Measurements from ENCODE around the gene KRT39. TPM values are rescaled to one million over a fixed set of nuclear protein-coding genes. Genes with fewer than 3 reads are reported as not detected.
"Not testable (repeated sequence)": the region's sequence is repeated elsewhere in the genome, so short reads cannot be mapped to it uniquely, and the experiment has no call there.

KRT39 gene
- total RNA-seq, 1 experiment from 2014 or later = not detected

DNA sequence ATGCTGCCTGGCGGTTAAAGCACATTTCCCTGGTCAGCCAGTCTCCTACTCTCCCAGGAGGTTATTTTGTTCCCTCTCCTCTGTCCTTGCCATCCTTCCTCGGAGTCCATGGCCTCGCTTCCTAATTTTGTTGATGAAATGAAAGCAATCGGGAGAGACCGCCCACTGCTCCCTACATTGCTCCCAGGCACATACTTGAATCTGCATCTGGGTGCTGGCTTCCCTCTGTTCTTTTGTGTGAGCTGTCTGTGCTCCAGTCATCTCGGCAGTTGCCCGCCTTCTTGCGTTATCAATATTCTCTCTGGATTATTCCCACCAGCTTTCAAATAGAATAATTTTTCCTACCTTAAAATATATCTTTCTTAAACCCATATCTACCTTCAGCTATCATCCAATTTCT lies 40.4 kb downstream of the KRT39 start:
- no peaks in the 10 kb centered on the region for H3K9me3 ChIP-seq
- DNase-seq = no peak
- peaks cover 2% of the 10 kb centered on the region; the same call in 1 of the 2 replicates for H3K36me3 ChIP-seq
- H3K4me3 ChIP-seq = no peak overlapping the region
- no peaks in the 10 kb centered on the region for H3K27me3 ChIP-seq

DNA sequence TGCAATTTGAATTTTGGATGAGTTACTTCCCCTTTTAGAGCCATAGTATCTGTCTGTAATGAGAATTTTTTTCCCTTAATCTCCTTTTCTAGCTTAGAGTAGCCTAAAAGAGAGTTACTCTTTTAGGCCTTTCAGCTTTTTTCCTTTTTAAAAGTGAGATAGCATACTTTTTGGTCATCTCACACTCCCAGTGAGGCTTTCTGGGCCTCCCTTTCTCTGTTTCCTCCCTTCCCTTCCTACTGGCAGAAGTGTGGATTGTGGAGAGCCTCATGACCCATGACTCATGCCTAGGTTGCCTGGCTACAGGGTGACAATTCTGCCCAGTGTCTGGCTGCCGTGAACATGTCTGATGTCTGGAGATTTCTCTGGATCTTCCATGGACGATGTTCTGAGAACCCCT lies 44.5 kb downstream of the KRT39 start:
- Histone ChIP-seq H3K9me3 (no peaks in the 10 kb centered on the region), H3K36me3 (peaks cover 2% of the 10 kb centered on the region; the same call in 1 of the 2 replicates), H3K4me3 (no peak overlapping the region), H3K27me3 (no peaks in the 10 kb centered on the region)
- DNase-seq = peak; percentile 79

DNA sequence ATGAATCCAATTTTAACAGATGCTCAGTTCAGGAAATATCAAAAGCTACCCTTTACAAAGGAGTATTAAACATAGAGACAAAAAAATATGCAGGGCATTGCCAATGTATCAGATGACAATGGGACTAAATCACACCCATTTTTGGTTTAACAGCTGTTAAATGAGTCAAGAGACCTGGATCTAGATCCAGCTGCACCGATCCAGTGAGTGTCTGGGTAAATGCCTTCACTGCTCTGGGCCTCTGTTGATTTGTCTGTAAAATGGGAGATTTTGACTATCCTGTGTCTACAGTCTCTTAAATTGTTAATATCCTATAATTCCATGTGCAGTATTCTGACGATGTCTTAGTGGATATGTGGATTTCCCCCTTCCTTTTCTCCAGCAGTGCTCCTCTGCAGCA lies 45.7 kb downstream of the KRT39 start:
- DNase-seq = no peak

GRCh38 chr17:40917116-40917515 lies 49.6 kb downstream of the KRT39 start:
- not testable (repeated sequence) for DNase-seq, H3K9me3 ChIP-seq, H3K27me3 ChIP-seq, H3K36me3 ChIP-seq, H3K4me3 ChIP-seq

More for the DNA sequence above, 45.7 kb downstream of the KRT39 start:
- no peaks in the 10 kb centered on the region for H3K9me3 ChIP-seq
- H3K4me3 ChIP-seq = no peak overlapping the region
- H3K27me3 ChIP-seq = no peaks in the 10 kb centered on the region
- H3K36me3 ChIP-seq = peaks cover 2% of the 10 kb centered on the region; the same call in 1 of the 2 replicates

- no peak for DNase-seq
- H3K4me3 ChIP-seq = no peak overlapping the region
- H3K36me3 ChIP-seq = no peaks in the 10 kb centered on the region
- H3K27me3 ChIP-seq = no peaks in the 10 kb centered on the region
- no peaks in the 10 kb centered on the region for H3K9me3 ChIP-seq
Observed at GRCh38 chr17:40916366-40916765, 50.4 kb downstream of the KRT39 start.

- Histone ChIP-seq H3K27me3 (no peaks in the 10 kb centered on the region), H3K36me3 (no peaks in the 10 kb centered on the region), H3K9me3 (no peaks in the 10 kb centered on the region), H3K4me3 (no peak overlapping the region)
- no peak for DNase-seq
Observed at GRCh38 chr17:40915721-40916256, 51.0 kb downstream of the KRT39 start.

DNA sequence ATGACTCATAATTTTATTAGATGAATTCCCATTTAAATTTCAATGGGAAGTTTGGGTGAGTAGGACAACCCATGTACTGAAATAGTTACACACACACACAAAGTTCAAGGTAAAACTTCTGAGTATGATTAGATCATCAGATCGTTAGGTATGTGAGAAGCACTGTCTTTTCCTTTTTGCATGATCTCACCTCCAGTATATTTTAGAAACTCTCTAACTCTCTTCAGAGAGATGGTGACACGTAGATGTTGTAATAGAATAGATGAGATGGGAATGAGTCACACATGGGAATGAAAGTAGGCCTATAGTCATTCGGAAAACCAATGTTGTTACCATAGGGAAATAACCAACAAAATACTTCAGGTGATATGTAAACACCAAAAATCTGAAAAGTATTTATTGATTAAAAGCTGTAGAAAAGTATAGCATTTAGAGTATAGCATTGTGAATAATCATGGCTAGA lies 51.5 kb downstream of the KRT39 start:
- Histone ChIP-seq H3K9me3 (no peaks in the 10 kb centered on the region), H3K36me3 (no peaks in the 10 kb centered on the region), H3K27me3 (no peaks in the 10 kb centered on the region), H3K4me3 (no peak overlapping the region)
- no peak for DNase-seq

DNA sequence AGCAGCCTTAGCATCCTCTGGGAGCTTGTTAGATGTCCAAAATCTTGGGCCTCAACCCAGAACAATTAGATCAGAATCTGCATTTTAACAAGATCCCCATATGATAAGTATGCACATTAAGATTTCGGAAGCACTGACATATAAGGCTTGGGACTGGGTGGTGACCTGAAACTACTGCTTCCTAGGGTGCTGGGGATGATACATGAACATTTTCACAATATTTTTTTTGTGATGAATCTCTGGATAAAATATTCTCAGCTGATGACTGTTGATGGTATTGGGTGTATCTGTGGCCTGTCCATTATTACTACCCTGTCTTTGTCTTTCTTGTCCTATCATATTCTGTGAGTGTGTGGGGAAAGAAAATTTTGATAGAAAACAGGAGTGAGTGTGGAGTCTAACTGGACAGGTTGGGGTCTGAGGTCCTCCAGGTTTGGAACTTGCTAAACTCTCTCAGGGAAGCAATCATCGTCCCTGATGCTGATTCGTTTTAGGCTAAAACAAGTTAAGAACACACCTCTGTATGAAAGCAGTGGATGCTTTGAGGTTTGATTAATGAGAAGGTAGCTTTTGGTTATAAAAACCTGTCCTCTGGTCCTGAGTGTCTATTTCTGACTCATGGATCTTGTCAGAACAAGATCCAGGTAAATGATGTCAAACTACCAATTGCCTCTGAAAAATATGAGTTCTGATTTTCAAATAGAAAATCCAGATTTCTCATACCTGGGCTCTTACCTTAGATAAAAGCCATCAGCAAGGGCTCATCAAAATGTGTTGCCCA lies 52.5 kb downstream of the KRT39 start:
- no peak for DNase-seq
- Histone ChIP-seq H3K36me3 (no peaks in the 10 kb centered on the region), H3K27me3 (no peaks in the 10 kb centered on the region), H3K4me3 (no peak overlapping the region), H3K9me3 (no peaks in the 10 kb centered on the region)

DNA sequence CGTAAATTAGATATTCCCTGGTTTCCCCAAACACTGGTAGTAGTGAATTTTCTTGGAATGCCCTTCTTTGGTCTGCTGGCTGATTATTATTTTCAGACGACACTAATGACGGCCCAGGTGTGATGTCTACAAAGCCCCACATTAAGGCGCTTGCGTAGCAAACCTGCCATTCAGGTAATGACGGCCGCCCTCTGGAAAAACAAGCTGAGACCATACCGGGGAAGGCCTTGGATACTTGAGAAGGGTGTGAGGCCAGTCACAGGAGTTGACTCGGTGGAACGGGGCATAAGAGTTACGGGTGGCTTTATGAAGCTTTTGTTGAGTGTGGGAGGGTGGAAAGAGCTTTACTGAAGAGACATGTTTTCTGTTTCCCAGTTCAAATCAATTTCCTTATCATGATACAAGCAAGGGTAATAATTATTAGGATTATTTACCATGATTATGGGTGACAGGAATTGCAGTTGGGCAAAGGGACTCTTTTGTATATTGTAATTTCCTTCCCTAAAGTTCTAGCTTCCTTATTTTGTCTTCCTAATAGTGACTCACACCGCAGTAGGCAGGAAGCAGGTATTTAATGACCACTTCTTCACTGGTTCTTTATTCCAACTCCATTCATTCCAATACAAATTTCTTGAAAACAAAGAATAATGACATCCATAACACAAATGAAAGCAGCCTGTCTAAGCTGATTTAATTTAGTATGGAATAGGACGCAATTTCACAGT lies 54.1 kb downstream of the KRT39 start:
- H3K4me3 ChIP-seq = no peak overlapping the region
- no peaks in the 10 kb centered on the region for H3K36me3 ChIP-seq
- DNase-seq = no peak
- no peaks in the 10 kb centered on the region for H3K9me3 ChIP-seq
- no peaks in the 10 kb centered on the region for H3K27me3 ChIP-seq

DNA sequence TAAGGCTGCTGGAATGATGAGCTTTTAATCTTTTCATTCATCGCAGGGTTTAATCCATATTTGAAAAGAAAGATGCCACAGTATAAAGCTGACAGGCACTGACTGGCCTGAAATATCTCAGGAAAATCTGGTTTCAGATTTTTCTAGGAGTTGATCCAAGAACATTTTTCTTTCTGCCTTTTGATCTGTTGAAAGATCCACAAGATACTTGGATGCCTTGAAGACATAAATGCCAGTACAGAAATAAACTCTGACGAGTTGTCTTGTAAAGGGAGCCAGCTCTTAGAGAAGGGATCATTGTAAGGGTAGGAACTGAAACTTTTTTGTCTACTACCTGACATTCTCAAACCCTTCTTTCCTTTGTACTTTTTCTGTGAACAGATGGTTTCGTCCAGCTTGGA lies 56.3 kb downstream of the KRT39 start:
- Histone ChIP-seq H3K27me3 (no peaks in the 10 kb centered on the region), H3K4me3 (no peak overlapping the region)
- DNase-seq = no peak

GRCh38 chr17:40909755-40910154 lies 57.0 kb downstream of the KRT39 start:
- H3K36me3 ChIP-seq = no peaks in the 10 kb centered on the region
- H3K27me3 ChIP-seq = no peaks in the 10 kb centered on the region
- H3K9me3 ChIP-seq = no peaks in the 10 kb centered on the region
- H3K4me3 ChIP-seq = no peak overlapping the region
- DNase-seq = no peak

More for the DNA sequence above, 56.3 kb downstream of the KRT39 start:
- H3K36me3 ChIP-seq = no peaks in the 10 kb centered on the region
- no peaks in the 10 kb centered on the region for H3K9me3 ChIP-seq

GRCh38 chr17:40909351-40909750 lies 57.4 kb downstream of the KRT39 start:
- DNase-seq = peak; percentile 87
- H3K27me3 ChIP-seq = no peaks in the 10 kb centered on the region
- no peaks in the 10 kb centered on the region for H3K36me3 ChIP-seq
- H3K4me3 ChIP-seq = no peak overlapping the region
- H3K9me3 ChIP-seq = no peaks in the 10 kb centered on the region

Other genes starting within 250 kb of the KRT39 start
- gene KRT25, start 211.6 kb downstream of the KRT39 start, total RNA-seq (2014; rRNA removed; shearing (Covaris generic); ENCODE audit: low replicate concordance) = not detected in 2 replicates
- gene KRT26, start 194.7 kb downstream of the KRT39 start, total RNA-seq (2014; rRNA removed; shearing (Covaris generic); ENCODE audit: low replicate concordance) = not detected in 2 replicates
- not detected in 2 replicates for gene KRT27, start 184.4 kb downstream of the KRT39 start, total RNA-seq (2014; rRNA removed; shearing (Covaris generic); ENCODE audit: low replicate concordance)
- gene KRT28, start 167.0 kb downstream of the KRT39 start, total RNA-seq (2014; rRNA removed; shearing (Covaris generic); ENCODE audit: low replicate concordance) = not detected in 2 replicates
- 48.4 and 70.6 TPM in 2 replicates for gene KRT10, start 144.3 kb downstream of the KRT39 start, total RNA-seq (2014; rRNA removed; shearing (Covaris generic); ENCODE audit: low replicate concordance)
- not detected in 2 replicates for gene KRT12, start 99.7 kb downstream of the KRT39 start, total RNA-seq (2014; rRNA removed; shearing (Covaris generic); ENCODE audit: low replicate concordance)
- gene KRT20, start 81.7 kb downstream of the KRT39 start, total RNA-seq (2014; rRNA removed; shearing (Covaris generic); ENCODE audit: low replicate concordance) = not detected in 2 replicates
- 0.07 TPM in 1 of 2 replicates, not detected in the other for gene KRT23, start 29.3 kb downstream of the KRT39 start, total RNA-seq (2014; rRNA removed; shearing (Covaris generic); ENCODE audit: low replicate concordance)
- gene KRT40, start 17.4 kb upstream of the KRT39 start, total RNA-seq (2014; rRNA removed; shearing (Covaris generic); ENCODE audit: low replicate concordance) = not detected in 2 replicates
- not detected in 2 replicates for gene KRTAP3-3, start 27.2 kb upstream of the KRT39 start, total RNA-seq (2014; rRNA removed; shearing (Covaris generic); ENCODE audit: low replicate concordance)
- gene KRTAP3-2, start 33.0 kb upstream of the KRT39 start, total RNA-seq (2014; rRNA removed; shearing (Covaris generic); ENCODE audit: low replicate concordance) = not detected in 2 replicates
- not detected in 2 replicates for gene KRTAP3-1, start 42.2 kb upstream of the KRT39 start, total RNA-seq (2014; rRNA removed; shearing (Covaris generic); ENCODE audit: low replicate concordance)
- gene KRTAP1-5, start 60.3 kb upstream of the KRT39 start, total RNA-seq (2014; rRNA removed; shearing (Covaris generic); ENCODE audit: low replicate concordance) = 1.2 and 3.2 TPM in 2 replicates
- not detected in 2 replicates for gene KRTAP1-4, start 63.2 kb upstream of the KRT39 start, total RNA-seq (2014; rRNA removed; shearing (Covaris generic); ENCODE audit: low replicate concordance)
- gene KRTAP1-3, start 67.9 kb upstream of the KRT39 start, total RNA-seq (2014; rRNA removed; shearing (Covaris generic); ENCODE audit: low replicate concordance) = not detected in 2 replicates
- 0.33 TPM in 1 of 2 replicates, not detected in the other for gene KRTAP1-1, start 74.5 kb upstream of the KRT39 start, total RNA-seq (2014; rRNA removed; shearing (Covaris generic); ENCODE audit: low replicate concordance)
- not detected in 2 replicates for gene KRTAP2-1, start 80.4 kb upstream of the KRT39 start, total RNA-seq (2014; rRNA removed; shearing (Covaris generic); ENCODE audit: low replicate concordance)
- gene KRTAP2-2, start 88.3 kb upstream of the KRT39 start, total RNA-seq (2014; rRNA removed; shearing (Covaris generic); ENCODE audit: low replicate concordance) = not detected in 2 replicates
- 0.33 TPM in 1 of 2 replicates, not detected in the other for gene KRTAP2-3, start 93.2 kb upstream of the KRT39 start, total RNA-seq (2014; rRNA removed; shearing (Covaris generic); ENCODE audit: low replicate concordance)
- not detected in 2 replicates for gene KRTAP2-4, start 98.9 kb upstream of the KRT39 start, total RNA-seq (2014; rRNA removed; shearing (Covaris generic); ENCODE audit: low replicate concordance)
- gene KRTAP4-7, start 117.2 kb upstream of the KRT39 start, total RNA-seq (2014; rRNA removed; shearing (Covaris generic); ENCODE audit: low replicate concordance) = not detected in 2 replicates
- not detected in 2 replicates for gene KRTAP4-8, start 131.2 kb upstream of the KRT39 start, total RNA-seq (2014; rRNA removed; shearing (Covaris generic); ENCODE audit: low replicate concordance)
- gene KRTAP4-16, start 135.3 kb upstream of the KRT39 start, total RNA-seq (2014; rRNA removed; shearing (Covaris generic); ENCODE audit: low replicate concordance) = not detected in 2 replicates
- gene KRTAP4-9, start 138.4 kb upstream of the KRT39 start, total RNA-seq (2014; rRNA removed; shearing (Covaris generic); ENCODE audit: low replicate concordance) = not detected in 2 replicates
- gene KRTAP4-11, start 151.4 kb upstream of the KRT39 start, total RNA-seq (2014; rRNA removed; shearing (Covaris generic); ENCODE audit: low replicate concordance) = not detected in 2 replicates
- gene KRTAP4-12, start 157.2 kb upstream of the KRT39 start, total RNA-seq (2014; rRNA removed; shearing (Covaris generic); ENCODE audit: low replicate concordance) = not detected in 2 replicates
- gene KRTAP4-6, start 173.6 kb upstream of the KRT39 start, total RNA-seq (2014; rRNA removed; shearing (Covaris generic); ENCODE audit: low replicate concordance) = not detected in 2 replicates
- gene KRTAP4-5, start 182.9 kb upstream of the KRT39 start, total RNA-seq (2014; rRNA removed; shearing (Covaris generic); ENCODE audit: low replicate concordance) = not detected in 2 replicates
- gene KRTAP4-4, start 193.8 kb upstream of the KRT39 start, total RNA-seq (2014; rRNA removed; shearing (Covaris generic); ENCODE audit: low replicate concordance) = not detected in 2 replicates
- not detected in 2 replicates for gene KRTAP4-3, start 201.3 kb upstream of the KRT39 start, total RNA-seq (2014; rRNA removed; shearing (Covaris generic); ENCODE audit: low replicate concordance)
- gene KRTAP4-2, start 211.3 kb upstream of the KRT39 start, total RNA-seq (2014; rRNA removed; shearing (Covaris generic); ENCODE audit: low replicate concordance) = not detected in 2 replicates
- gene KRTAP4-1, start 218.0 kb upstream of the KRT39 start, total RNA-seq (2014; rRNA removed; shearing (Covaris generic); ENCODE audit: low replicate concordance) = not detected in 2 replicates
- not detected in 2 replicates for gene KRTAP9-1, start 222.9 kb upstream of the KRT39 start, total RNA-seq (2014; rRNA removed; shearing (Covaris generic); ENCODE audit: low replicate concordance)

All from MG63 (cell line).